GM12878 (cell line): ENCODE data around the gene DAGLA. TPM values are rescaled to one million over a fixed set of nuclear protein-coding genes. Genes with fewer than 3 reads are reported as not detected.

Experiments
- ASH2L ChIP-seq: fragments of 300-600, 200-600 bp; sonication (generic); IDR thresholded peaks from 2 replicates; pipeline ENCODE4 v1.6.1; 2017; ENCODE audit warnings: low read depth, mild to moderate bottlenecking, borderline replicate concordance
- BACH1 ChIP-seq: fragments of 450-650 bp; IDR thresholded peaks from 2 replicates; pipeline ENCODE4 v1.6.1; 2017; ENCODE audit warnings: mild to moderate bottlenecking, borderline replicate concordance
- BHLHE40 ChIP-seq, 2 experiments: fragments of 450-650 bp in 1 of 2; IDR thresholded peaks; 2 replicates each; pipeline ENCODE4 v1.6.1; 2011 to 2017; ENCODE audit warnings: low read depth in 2 of 2, borderline replicate concordance in 1 of 2, improper control_type of control experiment in 1 of 2, low read length in 1 of 2, mild to moderate bottlenecking in 1 of 2
- EZH2 ChIP-seq: IDR thresholded peaks from 2 replicates; pipeline ENCODE4 v1.6.1; 2012; ENCODE audit warnings: low read depth, mild to moderate bottlenecking, control low read depth, inconsistent platforms, low read length, borderline replicate concordance; ENCODE audit not compliant: control insufficient read depth
- JUNB ChIP-seq: IDR thresholded peaks from 2 replicates; pipeline ENCODE4 v1.6.1; 2016; ENCODE audit warnings: antibody characterized with exemption, mild to moderate bottlenecking
- RAD21 ChIP-seq: IDR thresholded peaks from 2 replicates; pipeline ENCODE4 v1.6.1; 2011; ENCODE audit warnings: mild to moderate bottlenecking, low read depth, low read length, moderate library complexity; ENCODE audit not compliant: insufficient read depth
- RFX5 ChIP-seq: IDR thresholded peaks from 2 replicates; pipeline ENCODE4 v1.6.1; 2011; ENCODE audit warnings: low read depth, low read length, improper control_type of control experiment
- SMARCA5 ChIP-seq: fragments of 450-650 bp; IDR thresholded peaks from 2 replicates; pipeline ENCODE4 v1.6.1; 2017; ENCODE audit warnings: mild to moderate bottlenecking
- SPI1 ChIP-seq: IDR thresholded peaks from 2 replicates; pipeline ENCODE4 v1.6.1; 2011; ENCODE audit warnings: low read depth, mild to moderate bottlenecking, low read length, moderate library complexity, borderline replicate concordance; ENCODE audit not compliant: insufficient read depth
- SRF ChIP-seq, 2 experiments: IDR thresholded peaks; 2 replicates each; pipeline ENCODE4 v1.6.1; 2011; ENCODE audit warnings: low read depth in 2 of 2, low read length in 2 of 2, mild to moderate bottlenecking in 1 of 2, moderate library complexity in 1 of 2
- TARDBP ChIP-seq: IDR thresholded peaks from 2 replicates; pipeline ENCODE4 v1.6.1; 2016; ENCODE audit warnings: borderline replicate concordance
- YBX1 ChIP-seq: fragments of 450-650 bp; IDR thresholded peaks from 2 replicates; pipeline ENCODE4 v1.6.1; 2016; ENCODE audit warnings: antibody characterized with exemption
- ZNF622 ChIP-seq: fragments of 450-650 bp; IDR thresholded peaks from 2 replicates; pipeline ENCODE4 v1.6.1; 2017; ENCODE audit warnings: mild to moderate bottlenecking, inconsistent platforms
- ZSCAN29 ChIP-seq: fragments of 450-650 bp; IDR thresholded peaks from 2 replicates; pipeline ENCODE4 v1.6.1; 2017; ENCODE audit warnings: mild to moderate bottlenecking, moderate library complexity
- polyA plus RNA-seq, 11 experiments: library from polyadenylated mRNA; depleted of rRNA in 4 of 11; unstranded in 6 of 11; stranded (reverse) in 5 of 11; fragments of >200 nt; fragmentation: Nextera tagmentation in 4 of 11; fragmentation: Illumina TruSeq in 1 of 11; extraction: Ambion mirVana in 4 of 11; extraction: Trizol in 1 of 11; gene quantifications; 1 replicate in 1 of 11; 2 replicates in 10 of 11; pipeline versions ENCODE4 v1.2.1 to v1.2.3, GENCODE V29; 2011 to 2016; ENCODE audit warnings: inconsistent platforms in 2 of 11, missing spikeins in 2 of 11, low read depth in 1 of 11
- total RNA-seq, 4 experiments: library from RNA; depleted of rRNA in 3 of 4; stranded (reverse); fragments of >200 nt in 3 of 4; fragmentation: Illumina TruSeq in 1 of 4; extraction: Trizol in 1 of 4; gene quantifications; 2 replicates each; pipeline versions ENCODE4 v1.2.1 to v1.2.3, GENCODE V29; 2013 to 2021
- TF ChIP-seq, protein P1 (sequence below): fragments of 450-650 bp; formaldehyde crosslinking; IDR thresholded peaks from 2 replicates; pipeline ENCODE4 v1.5.0; 2022; ENCODE audit warnings: mild to moderate bottlenecking, missing genetic modification characterization
- TF ChIP-seq, protein P2 (sequence below): fragments of 450-650 bp; IDR thresholded peaks from 2 replicates; pipeline ENCODE4 v1.6.1; 2017; ENCODE audit warnings: mild to moderate bottlenecking, moderate library complexity
- TF ChIP-seq, protein P3 (sequence below): fragments of 450-650 bp; conservative IDR thresholded peaks from 2 replicates; pipeline ENCODE4 v1.6.1; 2017; ENCODE audit warnings: mild to moderate bottlenecking, moderate library complexity
- TF ChIP-seq, protein P4 (sequence below): IDR thresholded peaks from 2 replicates; pipeline ENCODE4 v1.6.1; 2012; ENCODE audit warnings: low read depth, low read length, improper control_type of control experiment

DAGLA gene
- total and polyA plus RNA-seq, 10 of the 15 experiments (the other 5 are each of a cell fraction or from before 2014, with no cell fraction given), result 0.05 TPM; not detected in 9

DNA sequence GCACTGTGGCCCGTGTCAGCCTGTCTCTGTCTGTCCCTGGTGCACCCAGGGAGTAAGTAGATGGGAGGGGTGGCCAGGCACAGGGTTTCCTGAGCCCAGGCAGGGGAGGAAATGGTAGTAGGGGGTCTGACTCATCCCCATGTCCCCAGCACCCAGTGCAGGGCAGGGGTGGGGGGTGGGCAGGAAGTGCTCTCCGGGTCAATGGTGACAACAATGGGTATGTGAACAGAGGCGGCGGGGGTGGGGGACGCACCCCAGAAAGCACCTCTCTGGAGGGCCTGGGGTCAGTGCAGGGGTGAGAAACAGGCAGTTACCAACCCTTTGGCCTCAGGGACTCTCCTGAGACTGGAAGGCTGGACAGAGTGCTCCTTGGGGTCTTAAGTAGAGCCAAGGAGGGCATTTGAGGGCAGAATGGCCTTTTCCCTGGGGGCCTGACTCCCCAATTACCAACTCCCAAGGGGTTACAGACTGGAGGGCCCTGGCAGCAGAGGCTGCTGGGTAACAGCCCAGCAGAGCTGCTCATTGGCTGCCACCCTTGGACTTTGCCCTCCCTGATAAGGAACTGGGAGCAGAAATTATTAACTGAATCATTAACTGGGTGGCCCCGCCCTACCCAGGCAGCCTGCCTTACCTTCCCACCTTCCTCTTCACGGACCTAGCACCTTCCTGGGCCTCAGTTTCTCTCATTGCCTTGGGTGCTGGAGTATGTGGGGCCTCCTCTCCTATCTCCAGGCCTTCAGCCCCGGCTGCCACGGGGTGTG, 76.4 kb downstream of the DAGLA start (continued):
- peak; percentile 73 for TF ChIP-seq RFX5
- TF ChIP-seq RAD21, result no peak
- TF ChIP-seq, protein P1, sequence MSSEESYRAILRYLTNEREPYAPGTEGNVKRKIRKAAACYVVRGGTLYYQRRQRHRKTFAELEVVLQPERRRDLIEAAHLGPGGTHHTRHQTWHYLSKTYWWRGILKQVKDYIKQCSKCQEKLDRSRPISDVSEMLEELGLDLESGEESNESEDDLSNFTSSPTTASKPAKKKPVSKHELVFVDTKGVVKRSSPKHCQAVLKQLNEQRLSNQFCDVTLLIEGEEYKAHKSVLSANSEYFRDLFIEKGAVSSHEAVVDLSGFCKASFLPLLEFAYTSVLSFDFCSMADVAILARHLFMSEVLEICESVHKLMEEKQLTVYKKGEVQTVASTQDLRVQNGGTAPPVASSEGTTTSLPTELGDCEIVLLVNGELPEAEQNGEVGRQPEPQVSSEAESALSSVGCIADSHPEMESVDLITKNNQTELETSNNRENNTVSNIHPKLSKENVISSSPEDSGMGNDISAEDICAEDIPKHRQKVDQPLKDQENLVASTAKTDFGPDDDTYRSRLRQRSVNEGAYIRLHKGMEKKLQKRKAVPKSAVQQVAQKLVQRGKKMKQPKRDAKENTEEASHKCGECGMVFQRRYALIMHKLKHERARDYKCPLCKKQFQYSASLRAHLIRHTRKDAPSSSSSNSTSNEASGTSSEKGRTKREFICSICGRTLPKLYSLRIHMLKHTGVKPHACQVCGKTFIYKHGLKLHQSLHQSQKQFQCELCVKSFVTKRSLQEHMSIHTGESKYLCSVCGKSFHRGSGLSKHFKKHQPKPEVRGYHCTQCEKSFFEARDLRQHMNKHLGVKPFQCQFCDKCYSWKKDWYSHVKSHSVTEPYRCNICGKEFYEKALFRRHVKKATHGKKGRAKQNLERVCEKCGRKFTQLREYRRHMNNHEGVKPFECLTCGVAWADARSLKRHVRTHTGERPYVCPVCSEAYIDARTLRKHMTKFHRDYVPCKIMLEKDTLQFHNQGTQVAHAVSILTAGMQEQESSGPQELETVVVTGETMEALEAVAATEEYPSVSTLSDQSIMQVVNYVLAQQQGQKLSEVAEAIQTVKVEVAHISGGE, result no peak
- TF ChIP-seq, protein P2, sequence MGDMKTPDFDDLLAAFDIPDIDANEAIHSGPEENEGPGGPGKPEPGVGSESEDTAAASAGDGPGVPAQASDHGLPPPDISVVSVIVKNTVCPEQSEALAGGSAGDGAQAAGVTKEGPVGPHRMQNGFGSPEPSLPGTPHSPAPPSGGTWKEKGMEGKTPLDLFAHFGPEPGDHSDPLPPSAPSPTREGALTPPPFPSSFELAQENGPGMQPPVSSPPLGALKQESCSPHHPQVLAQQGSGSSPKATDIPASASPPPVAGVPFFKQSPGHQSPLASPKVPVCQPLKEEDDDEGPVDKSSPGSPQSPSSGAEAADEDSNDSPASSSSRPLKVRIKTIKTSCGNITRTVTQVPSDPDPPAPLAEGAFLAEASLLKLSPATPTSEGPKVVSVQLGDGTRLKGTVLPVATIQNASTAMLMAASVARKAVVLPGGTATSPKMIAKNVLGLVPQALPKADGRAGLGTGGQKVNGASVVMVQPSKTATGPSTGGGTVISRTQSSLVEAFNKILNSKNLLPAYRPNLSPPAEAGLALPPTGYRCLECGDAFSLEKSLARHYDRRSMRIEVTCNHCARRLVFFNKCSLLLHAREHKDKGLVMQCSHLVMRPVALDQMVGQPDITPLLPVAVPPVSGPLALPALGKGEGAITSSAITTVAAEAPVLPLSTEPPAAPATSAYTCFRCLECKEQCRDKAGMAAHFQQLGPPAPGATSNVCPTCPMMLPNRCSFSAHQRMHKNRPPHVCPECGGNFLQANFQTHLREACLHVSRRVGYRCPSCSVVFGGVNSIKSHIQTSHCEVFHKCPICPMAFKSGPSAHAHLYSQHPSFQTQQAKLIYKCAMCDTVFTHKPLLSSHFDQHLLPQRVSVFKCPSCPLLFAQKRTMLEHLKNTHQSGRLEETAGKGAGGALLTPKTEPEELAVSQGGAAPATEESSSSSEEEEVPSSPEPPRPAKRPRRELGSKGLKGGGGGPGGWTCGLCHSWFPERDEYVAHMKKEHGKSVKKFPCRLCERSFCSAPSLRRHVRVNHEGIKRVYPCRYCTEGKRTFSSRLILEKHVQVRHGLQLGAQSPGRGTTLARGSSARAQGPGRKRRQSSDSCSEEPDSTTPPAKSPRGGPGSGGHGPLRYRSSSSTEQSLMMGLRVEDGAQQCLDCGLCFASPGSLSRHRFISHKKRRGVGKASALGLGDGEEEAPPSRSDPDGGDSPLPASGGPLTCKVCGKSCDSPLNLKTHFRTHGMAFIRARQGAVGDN, result peak; percentile 95
- TF ChIP-seq TARDBP, result no peak
- no peak for TF ChIP-seq SRF (IDR thresholded peaks at IDR 0.05; ENCODE audit: low read depth in 2 of 2, low read length in 2 of 2)
- peak; percentile 47; the same call in 1 of the 2 replicates for TF ChIP-seq BACH1
- 0 out of 2 replicates have a peak, but pooled peaks have one; percentile 24 for TF ChIP-seq JUNB
- TF ChIP-seq ASH2L, result no peak
- no peak for TF ChIP-seq ZSCAN29
- TF ChIP-seq, protein P3, sequence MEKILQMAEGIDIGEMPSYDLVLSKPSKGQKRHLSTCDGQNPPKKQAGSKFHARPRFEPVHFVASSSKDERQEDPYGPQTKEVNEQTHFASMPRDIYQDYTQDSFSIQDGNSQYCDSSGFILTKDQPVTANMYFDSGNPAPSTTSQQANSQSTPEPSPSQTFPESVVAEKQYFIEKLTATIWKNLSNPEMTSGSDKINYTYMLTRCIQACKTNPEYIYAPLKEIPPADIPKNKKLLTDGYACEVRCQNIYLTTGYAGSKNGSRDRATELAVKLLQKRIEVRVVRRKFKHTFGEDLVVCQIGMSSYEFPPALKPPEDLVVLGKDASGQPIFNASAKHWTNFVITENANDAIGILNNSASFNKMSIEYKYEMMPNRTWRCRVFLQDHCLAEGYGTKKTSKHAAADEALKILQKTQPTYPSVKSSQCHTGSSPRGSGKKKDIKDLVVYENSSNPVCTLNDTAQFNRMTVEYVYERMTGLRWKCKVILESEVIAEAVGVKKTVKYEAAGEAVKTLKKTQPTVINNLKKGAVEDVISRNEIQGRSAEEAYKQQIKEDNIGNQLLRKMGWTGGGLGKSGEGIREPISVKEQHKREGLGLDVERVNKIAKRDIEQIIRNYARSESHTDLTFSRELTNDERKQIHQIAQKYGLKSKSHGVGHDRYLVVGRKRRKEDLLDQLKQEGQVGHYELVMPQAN, result no peak; the same call in 1 of the 2 replicates
- peak; percentile 98 for TF ChIP-seq YBX1
- TF ChIP-seq SPI1, result peak; percentile 76
- no peak for TF ChIP-seq EZH2
- peak; percentile 35 to 42; a peak in 3 of 4 replicates for TF ChIP-seq BHLHE40 (IDR thresholded peaks at IDR 0.05; ENCODE audit: borderline replicate concordance in 1 of 2, low read depth in 2 of 2, low read length in 1 of 2)
- TF ChIP-seq SMARCA5, result no peak
- TF ChIP-seq, protein P4, sequence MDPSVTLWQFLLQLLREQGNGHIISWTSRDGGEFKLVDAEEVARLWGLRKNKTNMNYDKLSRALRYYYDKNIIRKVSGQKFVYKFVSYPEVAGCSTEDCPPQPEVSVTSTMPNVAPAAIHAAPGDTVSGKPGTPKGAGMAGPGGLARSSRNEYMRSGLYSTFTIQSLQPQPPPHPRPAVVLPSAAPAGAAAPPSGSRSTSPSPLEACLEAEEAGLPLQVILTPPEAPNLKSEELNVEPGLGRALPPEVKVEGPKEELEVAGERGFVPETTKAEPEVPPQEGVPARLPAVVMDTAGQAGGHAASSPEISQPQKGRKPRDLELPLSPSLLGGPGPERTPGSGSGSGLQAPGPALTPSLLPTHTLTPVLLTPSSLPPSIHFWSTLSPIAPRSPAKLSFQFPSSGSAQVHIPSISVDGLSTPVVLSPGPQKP, result 0 out of 2 replicates have a peak, but pooled peaks have one; percentile 44
- TF ChIP-seq ZNF622, result no peak
